ENCODE results near the gene CHST3.

DNA sequence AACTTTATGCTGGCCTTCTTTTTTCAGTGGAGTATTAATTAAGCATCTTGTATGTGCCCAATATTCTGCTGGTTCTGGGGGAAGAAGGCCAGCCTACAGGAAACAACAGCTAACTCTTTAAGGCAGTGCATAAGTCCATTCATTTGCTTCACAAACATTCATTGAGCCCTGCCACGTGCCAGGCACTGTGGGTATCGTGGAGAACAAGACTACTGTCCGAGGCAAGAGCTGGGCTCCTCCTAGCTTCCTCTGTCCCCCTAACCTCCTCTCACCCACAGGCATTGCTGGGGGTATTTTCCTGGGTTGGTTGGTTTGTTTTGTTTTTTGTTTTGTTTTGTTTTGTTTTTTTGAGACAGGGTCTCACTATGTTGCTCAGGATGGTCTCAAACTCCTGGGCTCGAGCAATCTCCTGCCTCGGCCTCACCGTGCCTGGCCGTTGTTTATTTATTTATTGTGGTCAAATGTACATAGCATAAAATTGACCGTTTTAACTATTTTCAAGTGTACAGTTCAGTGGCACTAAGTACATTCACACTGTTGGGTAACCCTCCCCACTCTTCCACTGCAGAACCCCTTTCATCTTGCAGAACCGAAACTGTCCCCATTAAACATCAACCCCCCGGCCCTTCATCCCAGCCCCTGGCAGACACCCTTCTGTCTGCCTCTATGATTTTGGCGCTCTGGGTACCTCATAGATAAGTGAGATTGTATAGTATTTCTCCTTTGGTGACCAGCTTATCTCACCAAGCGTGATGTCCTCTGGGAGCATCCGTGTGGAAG is 32.6 kb downstream of the CHST3 start:
- TF ChIP-seq POLR2A (IDR thresholded peaks at IDR 0.05; ENCODE audit: low read depth, low read length) (no peak), TAF1 (IDR thresholded peaks at IDR 0.05; ENCODE audit: low read depth, low read length) (no peak), POU2F2 (IDR thresholded peaks at IDR 0.05; ENCODE audit: low read depth, low read length) (no peak), POLR2AphosphoS5 (IDR thresholded peaks at IDR 0.05; ENCODE audit: low read depth, low read length) (no peak), SPI1 (IDR thresholded peaks at IDR 0.05; ENCODE audit: low read depth, low read length) (no peak)
